ENCODE measurements around the gene TNFRSF21. TPM values are rescaled to one million over a fixed set of nuclear protein-coding genes. Genes with fewer than 3 reads are reported as not detected.

The TNFRSF21 gene
- total RNA-seq, 4 donors from 2014 or later, result 3.3 to 7.4 (median 3.9) TPM

DNA sequence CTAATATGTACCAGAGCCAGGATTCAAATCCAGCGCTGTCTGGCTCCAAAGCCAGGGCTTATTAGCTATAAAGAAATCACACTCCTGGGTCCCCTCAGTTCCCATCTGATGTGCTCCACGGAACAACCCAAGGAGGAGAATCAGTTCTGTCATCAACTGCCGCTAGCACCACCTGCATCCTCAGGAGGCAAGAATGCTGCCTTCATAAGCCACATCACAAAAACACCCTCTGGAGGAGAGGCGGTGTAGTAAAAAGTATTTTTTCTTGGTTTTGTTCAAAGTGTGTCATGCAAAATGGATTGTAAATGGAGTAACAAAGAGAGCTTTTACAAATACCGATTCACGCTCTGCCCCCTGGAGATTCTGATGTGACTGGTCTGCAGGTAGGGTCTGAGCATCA is 57.1 kb downstream of the TNFRSF21 start:
- no peaks in the 10 kb centered on the region for H3K27me3 ChIP-seq
- 96% methylated on average over 6 of the region's 6 CpGs for WGBS
- H3K4me3 ChIP-seq, result no peak overlapping the region
- peaks cover 5% of the 10 kb centered on the region for H3K4me1 ChIP-seq
- H3K36me3 ChIP-seq, result peaks cover 4% of the 10 kb centered on the region
- no peaks in the 10 kb centered on the region for H3K9me3 ChIP-seq
- TF ChIP-seq EP300 (IDR thresholded peaks at IDR 0.05) (no peak), POLR2A (IDR thresholded peaks at IDR 0.05) (no peak)
- DNase-seq (ENCODE audit: low spot score in 2 of 2), result no peak
- H3K27ac ChIP-seq, result no peak overlapping the region

DNA sequence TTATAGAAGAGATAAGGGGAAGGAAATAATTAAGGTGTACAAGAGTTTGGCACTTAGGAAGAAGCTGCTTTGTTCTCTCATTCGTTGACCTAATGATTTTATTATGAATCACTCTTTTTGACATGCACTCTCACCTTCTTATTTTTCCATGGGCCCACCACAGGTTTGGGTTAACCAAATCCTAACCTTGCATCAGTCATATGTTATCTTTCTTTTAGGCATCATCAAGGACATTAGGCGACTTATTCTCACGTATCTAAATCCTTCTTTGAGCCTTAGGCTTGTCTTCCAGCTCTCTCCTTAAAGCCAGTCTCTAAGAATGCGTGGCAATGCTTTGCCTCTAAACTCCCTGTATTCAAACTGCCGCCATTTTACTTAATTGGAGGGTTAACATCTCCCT is 58.3 kb downstream of the TNFRSF21 start:
- no peak overlapping the region for H3K27ac ChIP-seq
- no peaks in the 10 kb centered on the region for H3K27me3 ChIP-seq
- TF ChIP-seq, protein P1, sequence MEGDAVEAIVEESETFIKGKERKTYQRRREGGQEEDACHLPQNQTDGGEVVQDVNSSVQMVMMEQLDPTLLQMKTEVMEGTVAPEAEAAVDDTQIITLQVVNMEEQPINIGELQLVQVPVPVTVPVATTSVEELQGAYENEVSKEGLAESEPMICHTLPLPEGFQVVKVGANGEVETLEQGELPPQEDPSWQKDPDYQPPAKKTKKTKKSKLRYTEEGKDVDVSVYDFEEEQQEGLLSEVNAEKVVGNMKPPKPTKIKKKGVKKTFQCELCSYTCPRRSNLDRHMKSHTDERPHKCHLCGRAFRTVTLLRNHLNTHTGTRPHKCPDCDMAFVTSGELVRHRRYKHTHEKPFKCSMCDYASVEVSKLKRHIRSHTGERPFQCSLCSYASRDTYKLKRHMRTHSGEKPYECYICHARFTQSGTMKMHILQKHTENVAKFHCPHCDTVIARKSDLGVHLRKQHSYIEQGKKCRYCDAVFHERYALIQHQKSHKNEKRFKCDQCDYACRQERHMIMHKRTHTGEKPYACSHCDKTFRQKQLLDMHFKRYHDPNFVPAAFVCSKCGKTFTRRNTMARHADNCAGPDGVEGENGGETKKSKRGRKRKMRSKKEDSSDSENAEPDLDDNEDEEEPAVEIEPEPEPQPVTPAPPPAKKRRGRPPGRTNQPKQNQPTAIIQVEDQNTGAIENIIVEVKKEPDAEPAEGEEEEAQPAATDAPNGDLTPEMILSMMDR (IDR thresholded peaks at IDR 0.05), result no peak
- no peak for TF ChIP-seq POLR2A (IDR thresholded peaks at IDR 0.05)
- no peak for TF ChIP-seq EP300 (IDR thresholded peaks at IDR 0.05)
- TF ChIP-seq POLR2AphosphoS5 (IDR thresholded peaks at IDR 0.05), result no peak
- no peaks in the 10 kb centered on the region for H3K9me3 ChIP-seq
- peaks cover 4% of the 10 kb centered on the region for H3K36me3 ChIP-seq
- H3K4me3 ChIP-seq, result no peak overlapping the region
- no peak for DNase-seq (ENCODE audit: low spot score in 2 of 2)
- H3K4me1 ChIP-seq, result peaks cover 17% of the 10 kb centered on the region
- 71% methylated on average over 5 of the region's 5 CpGs for WGBS

DNA sequence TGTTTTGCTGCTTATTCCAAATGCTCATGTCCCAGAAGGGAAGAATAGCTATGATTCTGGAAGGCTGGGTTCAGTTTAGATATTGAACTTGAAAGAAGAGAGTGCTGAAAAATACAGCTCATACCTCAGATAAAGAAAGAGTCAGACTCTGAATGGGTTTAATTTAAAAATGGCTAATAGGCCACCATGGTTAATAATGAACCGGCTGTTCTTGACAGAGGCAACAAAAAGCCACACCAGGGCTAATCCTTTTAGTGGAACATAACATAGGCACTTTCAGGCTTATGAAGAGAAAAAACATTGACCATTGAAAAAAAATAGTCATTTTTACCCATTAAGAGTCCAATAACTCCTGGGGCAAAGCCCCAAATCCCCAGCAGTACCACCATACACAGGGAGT is 59.4 kb downstream of the TNFRSF21 start:
- no peak for TF ChIP-seq POLR2AphosphoS5 (IDR thresholded peaks at IDR 0.05)
- TF ChIP-seq, protein P1 (IDR thresholded peaks at IDR 0.05), result no peak
- TF ChIP-seq EP300 (IDR thresholded peaks at IDR 0.05), result no peak
- no peak for TF ChIP-seq POLR2A (IDR thresholded peaks at IDR 0.05)

DNA sequence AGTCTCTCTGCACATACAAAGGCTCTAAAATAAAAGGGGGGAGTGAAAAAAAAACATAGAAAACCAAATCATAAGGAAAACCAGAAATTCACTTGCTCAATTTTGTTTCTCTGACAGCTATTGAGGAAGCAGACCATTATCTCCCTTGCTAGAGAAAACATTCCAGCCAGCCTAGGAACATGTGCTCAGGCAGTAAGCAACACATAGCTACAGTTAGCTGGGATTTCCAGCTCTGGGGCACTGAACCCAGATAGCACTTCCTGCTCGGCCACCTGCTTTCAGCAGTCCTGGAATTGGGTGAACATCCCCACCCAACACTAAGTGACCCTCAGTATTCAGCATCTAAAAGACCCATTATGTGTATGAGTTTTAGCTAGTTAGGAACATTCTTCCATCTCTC is 61.3 kb downstream of the TNFRSF21 start:
- Histone ChIP-seq H3K27me3 (no peaks in the 10 kb centered on the region), H3K27ac (no peak overlapping the region), H3K36me3 (peaks cover 4% of the 10 kb centered on the region), H3K4me3 (no peak overlapping the region), H3K4me1 (peaks cover 18% of the 10 kb centered on the region), H3K9me3 (no peaks in the 10 kb centered on the region)
- TF ChIP-seq POLR2AphosphoS5 (IDR thresholded peaks at IDR 0.05), result no peak
- no peak for TF ChIP-seq POLR2A (IDR thresholded peaks at IDR 0.05)
- TF ChIP-seq, protein P1 (IDR thresholded peaks at IDR 0.05), result no peak
- TF ChIP-seq EP300 (IDR thresholded peaks at IDR 0.05), result no peak
- DNase-seq (ENCODE audit: low spot score in 2 of 2), result no peak
- 89% methylated on average over 1 of the region's 1 CpG for WGBS

More for the DNA sequence above, 59.4 kb downstream of the TNFRSF21 start:
- Histone ChIP-seq H3K27ac (no peak overlapping the region), H3K4me3 (no peak overlapping the region), H3K4me1 (peaks cover 18% of the 10 kb centered on the region), H3K27me3 (no peaks in the 10 kb centered on the region), H3K36me3 (peaks cover 4% of the 10 kb centered on the region), H3K9me3 (no peaks in the 10 kb centered on the region)
- DNase-seq (ENCODE audit: low spot score in 2 of 2), result no peak
- 97% methylated on average over 1 of the region's 1 CpG for WGBS

DNA sequence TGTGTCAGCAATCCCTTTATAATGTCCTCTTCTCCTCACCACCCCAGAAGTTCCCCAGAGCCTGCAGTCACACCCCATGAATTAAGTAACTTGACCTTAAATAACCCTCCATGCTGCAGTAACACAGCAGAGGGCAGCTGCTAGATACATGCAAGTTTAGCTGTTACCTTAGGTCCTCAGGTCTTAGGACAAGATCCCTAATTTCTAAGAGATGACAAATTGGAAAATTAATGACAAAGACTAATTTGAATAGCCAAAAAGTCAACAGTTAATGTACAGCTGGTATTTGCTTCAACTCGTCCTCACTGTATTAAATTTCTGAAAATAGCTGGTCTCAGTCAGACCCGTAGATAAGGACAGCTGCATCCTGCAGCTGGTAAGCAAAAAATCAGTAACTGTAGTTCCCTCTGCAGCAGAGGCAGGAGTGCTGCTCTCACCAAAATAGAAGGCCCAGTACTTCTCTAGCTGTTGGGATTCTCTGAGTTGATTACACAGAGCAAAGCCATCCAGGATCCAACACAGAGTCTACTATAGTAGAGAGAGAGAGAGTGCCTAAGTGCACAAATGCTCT is 62.4 kb downstream of the TNFRSF21 start:
- H3K4me1 ChIP-seq, result peaks cover 23% of the 10 kb centered on the region
- H3K9me3 ChIP-seq, result no peaks in the 10 kb centered on the region
- no peaks in the 10 kb centered on the region for H3K27me3 ChIP-seq
- TF ChIP-seq EP300 (IDR thresholded peaks at IDR 0.05), result no peak
- H3K36me3 ChIP-seq, result no peaks in the 10 kb centered on the region
- 23% methylated on average over 2 of the region's 2 CpGs for WGBS
- no peak overlapping the region for H3K4me3 ChIP-seq
- no peak for DNase-seq (ENCODE audit: low spot score in 2 of 2)
- peak overlapping the region; percentile 14 for H3K27ac ChIP-seq

DNA sequence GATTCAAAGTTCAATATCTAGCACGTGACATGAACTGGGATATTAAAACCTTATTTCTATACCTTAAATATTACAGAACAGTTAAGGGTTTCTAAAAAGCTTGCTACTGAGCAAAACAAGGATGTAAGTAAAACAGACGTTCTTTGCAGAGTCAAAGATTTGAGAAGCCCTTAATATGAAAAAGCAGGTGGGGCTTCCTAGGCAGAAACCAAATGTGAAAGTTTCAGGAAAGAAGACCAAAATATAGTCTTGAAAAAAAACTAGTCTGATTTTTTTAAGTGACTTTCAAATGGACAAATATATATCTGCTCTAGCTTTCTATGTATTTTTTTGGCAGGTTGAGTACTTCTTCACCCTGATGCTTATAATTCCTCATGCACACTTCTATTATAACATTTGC is 63.2 kb downstream of the TNFRSF21 start:
- TF ChIP-seq, protein P1 (IDR thresholded peaks at IDR 0.05), result no peak
- TF ChIP-seq EP300 (IDR thresholded peaks at IDR 0.05) (no peak), POLR2AphosphoS5 (IDR thresholded peaks at IDR 0.05) (no peak), POLR2A (IDR thresholded peaks at IDR 0.05) (no peak)

More for the DNA sequence above, 63.2 kb downstream of the TNFRSF21 start:
- WGBS, result 78% methylated on average over 2 of the region's 2 CpGs
- DNase-seq (ENCODE audit: low spot score in 2 of 2), result no peak
- no peaks in the 10 kb centered on the region for H3K36me3 ChIP-seq
- no peaks in the 10 kb centered on the region for H3K9me3 ChIP-seq
- H3K27me3 ChIP-seq, result no peaks in the 10 kb centered on the region
- H3K4me3 ChIP-seq, result no peak overlapping the region
- no peak overlapping the region for H3K27ac ChIP-seq
- H3K4me1 ChIP-seq, result peaks cover 29% of the 10 kb centered on the region
